ENCODE data around the gene CNTNAP5.

CNTNAP5 gene

DNA sequence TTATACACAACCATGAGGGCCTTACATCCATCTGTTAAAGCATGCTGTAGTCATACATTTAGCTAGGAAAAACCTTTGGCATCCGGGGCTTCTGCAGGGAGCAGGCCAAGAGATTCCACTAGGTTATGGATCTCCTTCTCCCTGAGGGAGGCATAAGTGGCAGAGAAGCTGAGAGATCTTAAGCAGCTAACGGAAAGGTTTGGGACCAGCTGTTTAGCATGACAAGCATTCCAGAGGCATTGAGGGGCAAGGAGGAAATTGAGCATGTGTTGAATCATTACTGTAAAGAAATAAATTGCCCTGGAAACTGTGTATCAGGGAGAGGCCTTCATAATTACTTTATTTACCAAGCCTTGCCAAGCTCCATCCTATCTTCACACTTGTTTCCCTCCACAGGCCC, 643.1 kb downstream of the CNTNAP5 start:
- in situ Hi-C loops (cut with HindIII; ENCODE audit: low pct_ligation_motif_present, low pct_unique_long_range_greater_than_20kb, low sequenced_read_pairs) = no loop called here
- no peak for DNase-seq

- in situ Hi-C loops (cut with HindIII; ENCODE audit: low pct_ligation_motif_present, low pct_unique_long_range_greater_than_20kb, low sequenced_read_pairs) = no loop called here
- DNase-seq = no peak
These were observed 645.1 kb downstream of the CNTNAP5 start for GRCh38 chr2:124670187-124670586.

- DNase-seq = no peak
- in situ Hi-C loops (cut with HindIII; ENCODE audit: low pct_ligation_motif_present, low pct_unique_long_range_greater_than_20kb, low sequenced_read_pairs) = no loop called here
These were observed 653.0 kb downstream of the CNTNAP5 start for GRCh38 chr2:124678043-124678442.

DNA sequence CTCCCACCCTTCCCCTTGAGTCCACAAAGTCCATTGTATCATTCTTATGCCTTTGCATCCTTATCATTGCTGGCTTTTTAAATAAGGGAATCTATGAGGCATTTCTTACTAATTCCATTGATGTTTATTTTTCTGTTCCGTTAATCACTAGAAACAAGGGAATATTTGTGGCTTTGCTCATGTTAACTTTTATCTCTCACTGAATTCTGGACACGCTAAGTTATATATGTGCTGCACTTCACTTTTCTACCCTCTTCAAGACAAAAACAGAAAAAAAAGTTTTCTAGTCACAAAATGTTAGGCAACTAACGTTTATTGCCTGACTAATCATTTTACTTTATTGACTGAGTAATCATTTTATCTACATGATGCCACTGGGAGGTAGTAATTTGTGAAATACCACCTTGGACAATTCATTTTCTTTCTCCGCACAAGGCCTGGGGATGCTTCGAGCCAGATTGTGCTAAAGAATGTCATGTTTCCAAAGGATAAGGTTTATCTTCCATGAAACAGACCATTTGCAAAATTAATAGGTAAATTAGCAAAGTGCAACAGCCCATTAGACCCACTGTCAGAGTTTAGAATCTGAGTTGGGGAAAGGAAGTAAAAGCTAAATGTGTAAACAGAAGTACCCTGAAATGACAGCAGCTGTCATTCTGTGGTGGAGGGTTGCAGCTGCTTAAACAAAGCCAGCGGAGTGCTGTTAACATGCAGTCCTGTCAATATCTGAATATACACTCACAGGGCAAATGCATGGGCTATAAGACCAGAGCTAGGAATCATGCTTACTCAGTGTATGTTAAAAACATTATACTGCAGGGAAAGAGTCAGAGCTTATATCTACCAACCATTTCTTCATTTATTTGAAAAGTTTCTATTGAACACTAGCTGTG, 658.7 kb downstream of the CNTNAP5 start:
- DNase-seq = no peak
- in situ Hi-C loops (cut with HindIII; ENCODE audit: low pct_ligation_motif_present, low pct_unique_long_range_greater_than_20kb, low sequenced_read_pairs) = no loop called here

DNA sequence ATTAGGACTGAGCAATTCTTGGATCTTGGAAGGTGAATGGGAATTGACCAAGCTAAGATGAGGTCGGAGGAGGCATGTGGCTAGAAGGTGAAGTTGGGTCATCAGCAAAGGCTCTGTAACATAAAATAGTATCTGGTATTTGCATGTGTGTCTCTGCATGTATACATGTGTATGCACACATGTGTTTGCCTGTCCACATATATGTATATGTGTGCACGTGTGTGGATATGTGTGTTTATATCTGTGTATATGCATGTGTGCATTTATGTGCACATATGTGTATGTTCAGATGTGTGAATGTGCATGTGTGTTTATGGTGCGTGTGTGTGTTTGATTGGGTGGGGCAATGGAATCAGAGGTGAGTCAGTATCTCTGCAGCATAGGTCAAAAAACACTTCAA, 664.3 kb downstream of the CNTNAP5 start:
- DNase-seq = no peak
- in situ Hi-C loops (cut with HindIII; ENCODE audit: low pct_ligation_motif_present, low pct_unique_long_range_greater_than_20kb, low sequenced_read_pairs) = no loop called here

DNA sequence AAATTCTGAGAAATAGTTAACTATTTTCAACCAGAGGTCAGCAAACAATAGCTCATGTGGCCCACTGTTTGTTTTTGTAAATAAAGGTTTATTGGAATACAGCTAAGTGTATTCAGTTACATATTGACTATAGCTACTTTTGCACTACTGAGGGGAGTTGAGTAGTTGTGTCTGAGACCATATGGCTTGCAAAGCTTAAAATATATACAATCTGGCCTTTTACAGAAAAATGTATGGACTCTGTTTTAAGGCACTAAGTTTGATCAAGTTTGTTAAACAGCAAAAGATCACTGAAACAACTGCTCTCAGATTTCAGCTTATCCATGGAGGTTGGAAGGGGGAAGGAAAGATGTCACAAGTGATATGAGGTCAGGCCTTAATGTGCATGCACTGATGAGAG, 667.1 kb downstream of the CNTNAP5 start:
- no peak for DNase-seq
- in situ Hi-C loops (cut with HindIII; ENCODE audit: low pct_ligation_motif_present, low pct_unique_long_range_greater_than_20kb, low sequenced_read_pairs) = no loop called here

DNA sequence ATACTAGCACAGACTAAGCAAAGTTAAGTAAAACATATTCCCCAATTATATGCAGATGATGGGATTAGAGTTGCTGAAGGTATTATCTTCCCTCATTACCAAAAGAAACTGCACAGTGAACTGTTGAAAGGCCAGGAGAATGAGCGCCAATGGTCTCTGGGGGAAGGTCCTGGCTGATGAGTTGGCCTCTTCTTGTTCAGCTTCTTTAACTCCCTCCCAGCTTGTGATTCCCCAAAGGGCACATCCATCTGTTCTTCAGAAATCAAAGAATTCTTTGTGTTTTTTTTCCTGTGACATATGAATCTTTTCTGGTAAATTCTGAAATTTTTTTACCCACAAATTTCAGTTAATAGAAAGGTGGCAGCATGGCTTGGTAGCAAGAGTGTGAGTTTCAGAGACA, 667.6 kb downstream of the CNTNAP5 start:
- no peak for DNase-seq
- in situ Hi-C loops (cut with HindIII; ENCODE audit: low pct_ligation_motif_present, low pct_unique_long_range_greater_than_20kb, low sequenced_read_pairs) = no loop called here

- no peak for DNase-seq
- in situ Hi-C loops (cut with HindIII; ENCODE audit: low pct_ligation_motif_present, low pct_unique_long_range_greater_than_20kb, low sequenced_read_pairs) = no loop called here
These were observed 668.1 kb downstream of the CNTNAP5 start for GRCh38 chr2:124693156-124693555.

GRCh38 chr2:124698979-124699565, 674.0 kb downstream of the CNTNAP5 start:
- no peak for DNase-seq
- in situ Hi-C loops (cut with HindIII; ENCODE audit: low pct_ligation_motif_present, low pct_unique_long_range_greater_than_20kb, low sequenced_read_pairs) = no loop called here

GRCh38 chr2:124702777-124703176, 677.7 kb downstream of the CNTNAP5 start:
- in situ Hi-C loops (cut with HindIII; ENCODE audit: low pct_ligation_motif_present, low pct_unique_long_range_greater_than_20kb, low sequenced_read_pairs) = no loop called here
- DNase-seq = no peak

GRCh38 chr2:124704071-124704925, 679.2 kb downstream of the CNTNAP5 start:
- in situ Hi-C loops (cut with HindIII; ENCODE audit: low pct_ligation_motif_present, low pct_unique_long_range_greater_than_20kb, low sequenced_read_pairs) = no loop called here
- DNase-seq = no peak

DNA sequence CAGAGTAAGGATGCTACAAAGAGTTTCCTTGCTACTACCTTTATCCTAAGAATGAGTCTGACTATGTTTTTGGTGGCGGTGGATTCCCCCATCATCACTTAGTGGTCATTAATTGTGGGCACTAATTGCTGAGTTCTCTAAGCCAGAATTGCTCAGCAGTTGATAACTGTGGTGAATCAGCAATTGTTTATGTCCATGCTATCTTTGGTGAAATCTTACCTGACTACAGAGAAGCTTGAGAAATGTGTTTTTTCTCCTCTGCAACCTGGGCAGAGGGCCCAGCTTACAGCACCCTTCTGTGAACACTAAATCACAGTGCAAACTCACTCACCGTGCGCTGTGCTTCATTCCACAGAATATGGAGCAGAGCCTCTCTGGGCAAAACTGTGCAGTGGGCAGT, 683.6 kb downstream of the CNTNAP5 start:
- in situ Hi-C loops (cut with HindIII; ENCODE audit: low pct_ligation_motif_present, low pct_unique_long_range_greater_than_20kb, low sequenced_read_pairs) = no loop called here
- no peak for DNase-seq

DNA sequence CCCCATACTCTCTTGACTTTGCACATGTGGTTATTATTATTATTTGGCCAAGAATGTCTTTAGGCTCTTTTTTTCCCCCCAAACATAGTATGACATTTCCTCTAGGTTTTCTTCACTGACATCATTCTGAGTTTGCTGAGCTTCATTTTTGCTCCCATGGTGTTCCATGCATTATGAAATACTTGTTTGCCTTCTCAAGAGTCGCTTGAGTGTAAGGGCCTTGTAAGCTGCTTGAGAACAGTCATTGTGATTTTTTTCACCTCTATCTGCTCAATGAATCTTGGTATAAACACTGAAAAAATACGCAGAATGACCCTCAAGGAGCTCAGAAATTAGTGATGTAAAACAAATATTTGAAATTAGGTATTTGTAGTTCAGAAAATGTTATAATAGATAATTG, 688.9 kb downstream of the CNTNAP5 start:
- in situ Hi-C loops (cut with HindIII; ENCODE audit: low pct_ligation_motif_present, low pct_unique_long_range_greater_than_20kb, low sequenced_read_pairs) = no loop called here
- no peak for DNase-seq

DNA sequence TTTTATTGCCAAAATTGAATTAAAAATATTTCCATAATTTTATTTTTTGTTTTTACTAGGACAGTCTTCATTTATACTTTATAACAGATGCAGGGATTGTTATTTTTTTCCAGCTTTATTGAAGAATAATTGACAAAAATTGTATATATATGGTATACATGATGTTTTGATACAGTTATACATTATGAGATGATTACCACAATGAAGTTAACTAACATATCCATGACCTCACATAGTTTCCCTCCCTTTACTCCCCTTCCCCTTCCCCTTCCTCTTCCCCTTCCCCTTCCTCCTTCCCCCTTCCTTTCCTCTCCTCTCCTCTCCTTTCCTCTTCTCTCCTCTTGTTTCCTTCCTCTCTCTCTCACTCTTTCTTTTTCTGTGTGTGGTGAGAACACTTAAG, 700.1 kb downstream of the CNTNAP5 start:
- in situ Hi-C loops (cut with HindIII; ENCODE audit: low pct_ligation_motif_present, low pct_unique_long_range_greater_than_20kb, low sequenced_read_pairs) = no loop called here
- no peak for DNase-seq

- in situ Hi-C loops (cut with HindIII; ENCODE audit: low pct_ligation_motif_present, low pct_unique_long_range_greater_than_20kb, low sequenced_read_pairs) = no loop called here
- no peak for DNase-seq
These were observed 715.5 kb downstream of the CNTNAP5 start for GRCh38 chr2:124740636-124741035.

DNA sequence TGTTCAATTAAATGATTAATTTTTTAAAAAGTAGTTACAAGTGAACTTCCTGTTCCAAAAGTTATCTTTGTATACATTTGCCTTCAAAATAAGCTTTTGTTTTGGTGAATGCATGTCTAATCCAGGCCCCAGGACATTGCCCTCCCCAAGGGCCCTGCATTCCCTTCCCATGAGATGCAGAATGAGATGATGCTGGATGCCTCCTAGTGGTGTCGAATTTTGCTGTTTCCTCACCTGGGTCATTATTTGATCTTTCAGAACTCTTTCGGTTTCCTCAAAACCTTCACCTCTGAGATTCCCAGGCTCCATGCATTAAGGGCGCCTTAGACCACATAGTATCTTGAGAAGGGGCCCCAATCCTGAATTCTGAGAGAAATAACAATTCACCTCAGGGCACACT, 728.8 kb downstream of the CNTNAP5 start:
- in situ Hi-C loops (cut with HindIII; ENCODE audit: low pct_ligation_motif_present, low pct_unique_long_range_greater_than_20kb, low sequenced_read_pairs) = no loop called here
- DNase-seq = no peak

GRCh38 chr2:124755386-124755785, 730.3 kb downstream of the CNTNAP5 start:
- in situ Hi-C loops (cut with HindIII; ENCODE audit: low pct_ligation_motif_present, low pct_unique_long_range_greater_than_20kb, low sequenced_read_pairs) = no loop called here
- DNase-seq = no peak

DNA sequence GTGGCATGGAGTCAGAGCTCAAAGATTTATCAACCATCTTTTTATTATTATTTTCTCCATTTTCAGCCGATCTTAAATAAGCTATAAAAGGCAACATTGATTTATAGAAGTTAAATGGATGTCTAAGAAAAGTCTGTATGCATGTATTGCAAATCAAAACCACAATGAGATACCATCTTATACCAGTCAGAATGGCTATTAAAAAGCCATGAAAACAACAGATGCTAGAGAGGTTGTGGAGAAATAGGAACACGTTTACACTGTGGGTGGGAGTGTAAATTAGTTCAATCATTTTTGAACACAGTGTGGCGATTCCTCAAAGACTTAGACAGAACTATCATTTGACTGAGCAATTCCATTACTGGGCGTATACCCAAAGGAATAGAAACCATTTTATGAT, 731.0 kb downstream of the CNTNAP5 start:
- in situ Hi-C loops (cut with HindIII; ENCODE audit: low pct_ligation_motif_present, low pct_unique_long_range_greater_than_20kb, low sequenced_read_pairs) = no loop called here
- no peak for DNase-seq

GRCh38 chr2:124762388-124762787, 737.3 kb downstream of the CNTNAP5 start:
- no peak for DNase-seq

More at GRCh38 chr2:124762388-124762787, 737.3 kb downstream of the CNTNAP5 start:
- in situ Hi-C loops (cut with HindIII; ENCODE audit: low pct_ligation_motif_present, low pct_unique_long_range_greater_than_20kb, low sequenced_read_pairs) = no loop called here
